ENCODE data around the gene OR2S2. TPM values are rescaled to one million over a fixed set of nuclear protein-coding genes. Genes with fewer than 3 reads are reported as not detected.

Gene OR2S2
- total and polyA plus RNA-seq, 2 experiments from 2014 or later, result not detected

DNA sequence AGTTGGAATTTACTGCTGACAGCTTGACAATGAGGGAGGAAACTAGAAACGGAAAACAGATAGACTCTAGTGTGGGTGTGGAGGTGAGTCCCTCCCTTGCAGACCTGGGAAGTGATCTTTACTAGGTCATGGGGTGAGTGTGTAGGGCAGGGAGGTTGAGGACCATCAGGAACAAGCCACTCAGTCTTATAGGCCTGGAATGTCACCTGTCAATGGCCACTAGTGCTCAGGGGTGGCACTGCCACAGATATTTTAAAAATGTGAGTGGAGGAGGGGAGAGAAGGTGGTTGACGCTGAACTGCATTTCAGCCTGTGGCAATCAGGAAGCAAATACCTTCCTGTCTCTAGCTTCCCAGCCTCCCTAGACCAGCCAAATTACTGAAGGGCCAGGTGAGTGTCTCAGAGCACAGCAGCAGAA is 9.0 kb downstream of the OR2S2 start:
- H3K9me3 ChIP-seq (ENCODE audit: low read depth), result no peaks in the 10 kb centered on the region
- H3K4me3 ChIP-seq, result no peak overlapping the region
- H3K4me1 ChIP-seq (ENCODE audit: low read depth), result no peaks in the 10 kb centered on the region
- H3K36me3 ChIP-seq, result no peaks in the 10 kb centered on the region
- TF ChIP-seq CTCF (IDR thresholded peaks at IDR 0.05; ENCODE audit: low read depth, low read length), result no peak
- peak; percentile 11 to 19 for DNase-seq (ENCODE audit: low read depth in 1 of 2, low spot score in 1 of 2)
- no peak overlapping the region for H3K27ac ChIP-seq
- peaks cover 31% of the 10 kb centered on the region for H3K27me3 ChIP-seq

DNA sequence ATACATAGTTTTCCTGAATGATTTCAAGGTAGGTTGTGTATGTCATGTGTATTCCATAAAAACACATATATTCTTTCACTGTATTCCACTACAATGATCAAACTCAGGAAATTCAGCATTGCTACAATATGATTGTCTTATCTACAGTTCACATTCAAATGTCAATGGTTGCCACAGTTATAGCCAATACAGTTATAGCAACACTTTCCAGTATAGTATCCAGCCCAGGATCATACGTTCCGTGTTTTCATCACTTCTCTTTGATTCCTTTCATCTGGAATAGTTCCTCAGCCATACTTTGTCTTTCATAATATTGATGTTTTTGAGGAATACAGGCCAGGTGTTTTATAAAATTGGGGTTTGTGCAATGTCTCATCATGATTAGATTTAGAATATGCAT is 9.5 kb downstream of the OR2S2 start:
- TF ChIP-seq CTCF (IDR thresholded peaks at IDR 0.05; ENCODE audit: low read depth, low read length), result no peak
- Histone ChIP-seq H3K4me1 (ENCODE audit: low read depth) (no peaks in the 10 kb centered on the region), H3K4me3 (no peak overlapping the region), H3K9me3 (ENCODE audit: low read depth) (no peaks in the 10 kb centered on the region), H3K27me3 (peaks cover 31% of the 10 kb centered on the region), H3K36me3 (no peaks in the 10 kb centered on the region), H3K27ac (no peak overlapping the region)
- DNase-seq (ENCODE audit: low read depth in 1 of 2, low spot score in 1 of 2), result peak in 1 of 2 donors; percentile 53

DNA sequence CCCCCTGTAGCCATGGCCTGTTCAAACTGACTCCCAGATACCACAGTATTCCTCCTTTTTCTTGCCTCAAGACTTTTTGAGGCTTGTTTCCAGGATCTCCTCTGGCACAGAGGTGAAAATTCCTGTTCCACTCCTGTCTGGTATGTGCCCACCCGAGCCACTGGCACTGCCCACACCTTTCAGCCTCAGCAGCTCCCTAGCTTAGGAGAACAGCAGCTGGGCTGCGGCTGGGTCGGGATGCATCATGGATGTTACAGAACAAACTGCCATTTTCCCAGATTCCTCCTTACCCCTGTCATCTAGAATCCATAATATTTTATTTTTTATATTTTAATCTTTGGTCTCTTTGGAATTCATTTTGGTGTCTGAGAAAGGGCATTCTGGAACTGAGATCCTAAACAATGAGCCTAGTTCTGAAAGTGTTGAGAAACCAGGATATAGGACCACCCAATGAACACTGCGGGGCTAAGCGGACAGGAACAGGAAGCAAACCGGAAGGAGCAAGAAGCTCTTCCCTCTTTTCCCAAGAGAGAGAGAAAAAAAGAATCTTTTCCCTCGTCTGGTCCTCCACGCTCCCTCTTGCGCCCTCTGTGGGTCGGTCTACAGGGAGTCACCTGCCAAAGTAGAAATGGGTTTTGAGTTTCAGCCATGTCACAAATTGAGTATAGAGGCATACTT is 12.5 kb downstream of the OR2S2 start:
- Histone ChIP-seq H3K27ac (no peak overlapping the region), H3K27me3 (peaks cover 41% of the 10 kb centered on the region), H3K4me1 (ENCODE audit: low read depth) (no peaks in the 10 kb centered on the region), H3K4me3 (peak overlapping the region; percentile 11), H3K36me3 (no peaks in the 10 kb centered on the region), H3K9me3 (ENCODE audit: low read depth) (no peaks in the 10 kb centered on the region)
- peak; percentile 86 to 93 for DNase-seq (ENCODE audit: low read depth in 1 of 2, low spot score in 1 of 2)
- peak; percentile 95 for TF ChIP-seq CTCF (IDR thresholded peaks at IDR 0.05; ENCODE audit: low read depth, low read length)

DNA sequence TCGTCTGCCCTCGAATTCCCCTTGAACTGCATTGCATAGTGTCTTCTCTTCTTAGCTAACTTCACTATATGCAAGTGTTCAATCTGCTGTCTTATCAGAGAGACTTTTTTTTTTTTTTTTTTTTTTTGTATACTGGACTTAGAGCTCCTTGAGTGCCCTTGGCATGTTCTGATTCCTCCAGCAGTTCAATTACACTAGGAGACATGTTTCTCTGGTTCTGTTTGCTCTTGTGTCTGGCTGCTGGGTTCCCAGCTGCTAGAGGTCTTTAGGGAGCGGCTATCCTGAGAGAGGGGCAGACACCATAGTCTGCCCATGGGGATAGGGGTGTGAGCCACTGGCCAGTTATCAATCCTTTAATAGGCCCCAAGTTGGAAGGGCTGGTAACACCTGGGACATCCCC is 13.1 kb downstream of the OR2S2 start:
- Histone ChIP-seq H3K36me3 (no peaks in the 10 kb centered on the region), H3K4me3 (no peak overlapping the region), H3K27ac (no peak overlapping the region), H3K4me1 (ENCODE audit: low read depth) (no peaks in the 10 kb centered on the region), H3K27me3 (peaks cover 48% of the 10 kb centered on the region), H3K9me3 (ENCODE audit: low read depth) (no peaks in the 10 kb centered on the region)
- no peak for DNase-seq (ENCODE audit: low read depth in 1 of 2, low spot score in 1 of 2)
- TF ChIP-seq CTCF (IDR thresholded peaks at IDR 0.05; ENCODE audit: low read depth, low read length), result no peak

DNA sequence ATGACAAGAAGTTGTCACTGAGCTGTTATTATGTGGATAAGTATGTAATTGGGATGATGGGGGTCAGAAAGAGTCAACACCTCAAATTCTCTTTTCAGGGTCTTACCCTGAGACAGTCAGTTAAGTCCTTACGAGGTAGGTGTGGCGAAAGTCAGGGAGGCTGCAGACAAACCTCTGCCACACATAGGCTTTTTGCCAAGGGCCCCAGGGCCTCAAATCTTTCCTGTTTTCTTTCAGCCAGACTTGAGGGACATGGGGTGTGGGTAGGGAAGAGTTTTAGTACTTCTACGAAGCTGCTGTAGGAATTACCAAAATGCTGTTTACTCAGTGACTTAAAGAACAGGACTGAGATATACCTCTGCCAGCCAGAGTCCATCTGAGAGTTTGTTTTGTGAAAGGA is 13.8 kb downstream of the OR2S2 start:
- TF ChIP-seq CTCF (IDR thresholded peaks at IDR 0.05; ENCODE audit: low read depth, low read length), result no peak
- Histone ChIP-seq H3K27me3 (peaks cover 49% of the 10 kb centered on the region), H3K9me3 (ENCODE audit: low read depth) (no peaks in the 10 kb centered on the region), H3K4me3 (no peak overlapping the region), H3K27ac (no peak overlapping the region), H3K36me3 (no peaks in the 10 kb centered on the region), H3K4me1 (ENCODE audit: low read depth) (no peaks in the 10 kb centered on the region)
- DNase-seq (ENCODE audit: low read depth in 1 of 2, low spot score in 1 of 2), result no peak
